Spleen (tissue), 11 donors: Measurements from ENCODE around the gene DGKG. TPM values are rescaled to one million over a fixed set of nuclear protein-coding genes. Genes with fewer than 3 reads are reported as not detected.

ENCODE experiments used
- DNase-seq: peaks from one replicate; pipeline ENCODE4 v3.0.0-alpha.2; 2020
- H3K27ac ChIP-seq, 8 donors: fragments of 200-600 bp; sonication (generic) in 7 of 8; 1 replicate in 4 of 8; 2 replicates in 4 of 8; pipeline versions ENCODE4 v1.5.0 to v1.8.0; 2016 to 2021; ENCODE audit warnings: inconsistent platforms in 4 of 8, mild to moderate bottlenecking in 4 of 8, moderate library complexity in 1 of 8
- H3K27me3 ChIP-seq, 7 donors: fragments of 200-600 bp; sonication (generic) in 6 of 7; replicated peaks in 1 of 7; 1 replicate in 4 of 7; 2 replicates in 3 of 7; pipeline versions ENCODE4 v1.5.0 to v1.8.0; 2016 to 2021; ENCODE audit warnings: inconsistent platforms in 3 of 7, mild to moderate bottlenecking in 1 of 7
- H3K36me3 ChIP-seq, 6 donors: fragments of 200-600 bp; sonication (generic) in 5 of 6; 1 replicate in 4 of 6; 2 replicates in 2 of 6; pipeline versions ENCODE4 v1.5.0 to v1.8.0; 2016 to 2021; ENCODE audit warnings: inconsistent platforms in 2 of 6
- H3K4me1 ChIP-seq, 6 donors: fragments of 200-600 bp; sonication (generic) in 5 of 6; 1 replicate in 3 of 6; 2 replicates in 3 of 6; pipeline versions ENCODE4 v1.5.0 to v1.8.0; 2016 to 2021; ENCODE audit warnings: inconsistent platforms in 3 of 6
- H3K4me3 ChIP-seq, 8 donors: fragments of 200-600 bp; sonication (generic) in 7 of 8; 1 replicate in 4 of 8; 2 replicates in 4 of 8; pipeline versions ENCODE4 v1.5.0 to v1.8.0; 2016 to 2021; ENCODE audit warnings: inconsistent platforms in 4 of 8, mild to moderate bottlenecking in 4 of 8, moderate library complexity in 2 of 8
- H3K9me3 ChIP-seq, 8 donors: fragments of 200-600 bp; sonication (generic) in 7 of 8; 1 replicate in 4 of 8; 2 replicates in 4 of 8; pipeline versions ENCODE4 v1.5.0 to v1.8.0; 2016 to 2021; ENCODE audit warnings: inconsistent platforms in 4 of 8
- CTCF ChIP-seq, 11 experiments: fragments of 200-600 bp in 7 of 11; fragments of 450-650 bp in 4 of 11; sonication (generic) in 4 of 11; IDR thresholded peaks in 8 of 11; conservative IDR thresholded peaks in 3 of 11; 1 replicate in 7 of 11; 2 replicates in 4 of 11; pipeline versions ENCODE4 v1.4.0 to v1.8.0; 2016 to 2021; ENCODE audit warnings: antibody characterized with exemption in 11 of 11, inconsistent platforms in 4 of 11, mild to moderate bottlenecking in 1 of 11
- POLR2A ChIP-seq, 3 donors: fragments of 450-650 bp; IDR thresholded peaks; one replicate each; pipeline ENCODE4 v1.5.1; 2017; ENCODE audit warnings: antibody characterized with exemption in 3 of 3, mild to moderate bottlenecking in 1 of 3
- POLR2AphosphoS5 ChIP-seq, 3 donors: sonication (generic); formaldehyde crosslinking; IDR thresholded peaks; one replicate each; pipeline ENCODE4 v1.5.1; 2017; ENCODE audit warnings: antibody characterized with exemption in 3 of 3
- WGBS, 5 donors: extraction: QIAGEN DNeasy Blood & Tissue Kit in 3 of 5; methylation state at CpG; one replicate each; pipeline versions ENCODE4 v1.1.5 to v1.1.7; 2013 to 2018; 5-methylcytosine and 5-hydroxymethylcytosine counted together
- intact Hi-C: fragments of 100-400 bp; cut with DNase I; formaldehyde crosslinking; loops from one replicate; pipeline ENCODE4 v1.15.0; 2023; ENCODE audit warnings: low total_unique reads
- polyA plus RNA-seq, 3 donors: library from polyadenylated mRNA; stranded (reverse); fragments of 200-250 nt; gene quantifications; one replicate each; pipeline ENCODE4 v1.2.1, GENCODE V29; 2013
- total RNA-seq, 7 donors: library from RNA; depleted of rRNA in 3 of 7; stranded (reverse); fragments of >200 nt in 3 of 7; fragmentation: NEBNext Ultra II Directional in 4 of 7; extraction: Animal tissue kit (Norgen Biotek cat#: 25700) in 4 of 7; gene quantifications; one replicate each; pipeline versions ENCODE4 v1.1.0 to v1.2.1, GENCODE V29; 2016 to 2021
- donor health status: healthy with polysubstance abuse.
- donor health status: DM: no; HTN: no; CAD: no; lungs with moderate emphysema.
- donor health status: DM: no; HTN: no; CAD: no.
- donor health status: Bipolar disorder and iron deficiency.
- donor health status: healthy.
- donor health status: DM: no; HTN: no; CAD: no.
- donor health status: DM: yes; HTN: yes; CAD: no.

The DGKG gene
- total and polyA plus RNA-seq, 10 donors: 0.22 to 7.7 (median 5.4) TPM

DNA sequence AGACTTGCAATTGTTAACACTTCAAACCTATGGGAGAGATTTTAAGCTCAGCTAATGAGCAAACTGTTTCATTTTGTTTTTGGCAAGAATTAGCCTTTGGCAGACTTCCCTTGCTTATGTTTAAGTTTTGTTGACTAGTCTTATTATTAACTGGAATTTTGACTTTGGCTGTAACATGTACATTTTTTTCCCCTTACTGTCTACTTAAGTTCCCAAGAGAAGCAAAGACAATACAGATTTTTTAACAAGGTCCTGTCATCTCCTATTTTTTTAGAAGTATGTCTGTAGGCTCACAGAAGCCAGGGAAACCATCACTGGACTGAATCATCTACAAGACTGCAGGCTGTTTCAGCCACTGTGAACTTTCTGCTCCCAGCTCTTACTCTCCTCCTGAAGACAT lies 74.3 kb downstream of the DGKG start:
- Histone ChIP-seq H3K4me3 (no peak overlapping the region), H3K9me3 (no peaks in the 10 kb centered on the region), H3K27ac (no peak overlapping the region), H3K36me3 (peaks cover 0 to 64% (median 0%) of the 10 kb centered on the region in 6 donors), H3K27me3 (no peaks in the 10 kb centered on the region), H3K4me1 (no peaks in the 10 kb centered on the region)
- TF ChIP-seq CTCF (IDR thresholded peaks at IDR 0.05 in 8 of 11, conservative IDR thresholded peaks at IDR 0.05 in 3 of 11): no peak
- TF ChIP-seq POLR2AphosphoS5 (IDR thresholded peaks at IDR 0.05): no peak
- TF ChIP-seq POLR2A (IDR thresholded peaks at IDR 0.05): no peak
- DNase-seq: no peak
- intact Hi-C loops: no loop called here

- no peaks in the 10 kb centered on the region for H3K27me3 ChIP-seq
- H3K4me1 ChIP-seq: no peaks in the 10 kb centered on the region
- no peak overlapping the region for H3K27ac ChIP-seq
- no peak for DNase-seq
- H3K4me3 ChIP-seq: no peak overlapping the region
- no peak for TF ChIP-seq POLR2A (IDR thresholded peaks at IDR 0.05)
- TF ChIP-seq CTCF (IDR thresholded peaks at IDR 0.05 in 8 of 11, conservative IDR thresholded peaks at IDR 0.05 in 3 of 11): no peak
- no peak for TF ChIP-seq POLR2AphosphoS5 (IDR thresholded peaks at IDR 0.05)
- 75 to 84% (median 82%) methylated on average over 5 of the region's 5 CpGs for WGBS, 5 donors
- intact Hi-C loops: no loop called here
- H3K36me3 ChIP-seq: peaks cover 0 to 70% (median 0%) of the 10 kb centered on the region in 6 donors
- H3K9me3 ChIP-seq: no peaks in the 10 kb centered on the region
Observed at GRCh38 chr3:186286114-186286513, 75.9 kb downstream of the DGKG start.

DNA sequence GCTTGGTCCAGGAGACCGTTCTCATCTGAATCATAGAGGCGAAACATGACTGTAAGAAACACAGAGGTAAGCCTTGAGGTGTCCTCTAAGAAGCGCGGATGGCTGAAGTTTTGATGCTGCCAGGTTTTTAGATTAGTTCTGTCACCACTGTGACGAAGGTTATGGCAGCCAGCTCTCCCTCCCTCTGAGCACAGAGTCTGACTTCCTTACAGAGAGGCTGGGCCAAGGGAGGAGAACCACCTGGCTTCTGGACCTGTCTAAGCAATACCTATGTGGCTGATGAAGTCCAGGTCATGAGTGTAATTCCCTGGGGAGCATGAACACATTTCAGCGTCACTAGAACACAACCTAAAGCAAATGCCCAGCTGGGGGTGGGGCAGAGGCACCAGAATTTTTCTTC lies 77.4 kb downstream of the DGKG start:
- Histone ChIP-seq H3K36me3 (peaks cover 0 to 62% (median 0%) of the 10 kb centered on the region in 6 donors), H3K27ac (no peak overlapping the region), H3K9me3 (no peaks in the 10 kb centered on the region), H3K27me3 (no peaks in the 10 kb centered on the region), H3K4me1 (no peaks in the 10 kb centered on the region), H3K4me3 (no peak overlapping the region)
- TF ChIP-seq POLR2AphosphoS5 (IDR thresholded peaks at IDR 0.05) (no peak), POLR2A (IDR thresholded peaks at IDR 0.05) (no peak), CTCF (IDR thresholded peaks at IDR 0.05 in 8 of 11, conservative IDR thresholded peaks at IDR 0.05 in 3 of 11) (no peak)
- DNase-seq: no peak
- WGBS, 5 donors: 91 to 96% (median 93%) methylated on average over 6 of the region's 6 CpGs
- intact Hi-C loops: no loop called here

GRCh38 chr3:186284349-186284652 lies 77.7 kb downstream of the DGKG start:
- H3K4me3 ChIP-seq: no peak overlapping the region
- DNase-seq: no peak
- peaks cover 0 to 62% (median 0%) of the 10 kb centered on the region in 6 donors for H3K36me3 ChIP-seq
- H3K9me3 ChIP-seq: no peaks in the 10 kb centered on the region
- WGBS, 5 donors: 90 to 99% (median 94%) methylated on average over 8 of the region's 8 CpGs
- H3K4me1 ChIP-seq: no peaks in the 10 kb centered on the region
- no peaks in the 10 kb centered on the region for H3K27me3 ChIP-seq
- no peak overlapping the region for H3K27ac ChIP-seq
- intact Hi-C loops: no loop called here
- TF ChIP-seq POLR2AphosphoS5 (IDR thresholded peaks at IDR 0.05) (no peak), CTCF (IDR thresholded peaks at IDR 0.05 in 8 of 11, conservative IDR thresholded peaks at IDR 0.05 in 3 of 11) (no peak), POLR2A (IDR thresholded peaks at IDR 0.05) (no peak)
